Brain microvascular endothelial cell (primary cell): ENCODE data around the gene LGR5.

ENCODE experiments used
- DNase-seq: peaks from one replicate; pipeline ENCODE4 v3.0.0-alpha.2; 2020
- H3K27ac ChIP-seq: fragments of 250-450 bp; sonication (Bioruptor Pico); 2 replicates; pipeline ENCODE4 v1.5.1; 2020; ENCODE audit warnings: mild to moderate bottlenecking, moderate library complexity
- H3K27me3 ChIP-seq: fragments of 250-450 bp; sonication (Bioruptor Pico); replicated peaks from 2 replicates; pipeline ENCODE4 v1.5.1; 2020; ENCODE audit warnings: mild to moderate bottlenecking
- H3K36me3 ChIP-seq: fragments of 250-450 bp; sonication (Bioruptor Pico); replicated peaks from 2 replicates; pipeline ENCODE4 v1.5.1; 2020; ENCODE audit warnings: mild to moderate bottlenecking
- H3K4me3 ChIP-seq: 2 replicates; pipeline ENCODE4 v1.5.1; 2011; ENCODE audit warnings: low read depth, mild to moderate bottlenecking, control low read depth, low read length, moderate library complexity
- in situ Hi-C: cut with HindIII; loops from 2 replicates; pipeline ENCODE4 v1.10.0; 2017; ENCODE audit warnings: low sequenced_read_pairs, low pct_ligation_motif_present
- TF ChIP-seq, protein P1 (sequence below): IDR thresholded peaks from 2 replicates; pipeline ENCODE4 v1.5.1; 2011; ENCODE audit warnings: low read depth, mild to moderate bottlenecking, moderate library complexity, low read length, control low read depth, inconsistent platforms; ENCODE audit errors: missing control alignments

LGR5 gene

DNA sequence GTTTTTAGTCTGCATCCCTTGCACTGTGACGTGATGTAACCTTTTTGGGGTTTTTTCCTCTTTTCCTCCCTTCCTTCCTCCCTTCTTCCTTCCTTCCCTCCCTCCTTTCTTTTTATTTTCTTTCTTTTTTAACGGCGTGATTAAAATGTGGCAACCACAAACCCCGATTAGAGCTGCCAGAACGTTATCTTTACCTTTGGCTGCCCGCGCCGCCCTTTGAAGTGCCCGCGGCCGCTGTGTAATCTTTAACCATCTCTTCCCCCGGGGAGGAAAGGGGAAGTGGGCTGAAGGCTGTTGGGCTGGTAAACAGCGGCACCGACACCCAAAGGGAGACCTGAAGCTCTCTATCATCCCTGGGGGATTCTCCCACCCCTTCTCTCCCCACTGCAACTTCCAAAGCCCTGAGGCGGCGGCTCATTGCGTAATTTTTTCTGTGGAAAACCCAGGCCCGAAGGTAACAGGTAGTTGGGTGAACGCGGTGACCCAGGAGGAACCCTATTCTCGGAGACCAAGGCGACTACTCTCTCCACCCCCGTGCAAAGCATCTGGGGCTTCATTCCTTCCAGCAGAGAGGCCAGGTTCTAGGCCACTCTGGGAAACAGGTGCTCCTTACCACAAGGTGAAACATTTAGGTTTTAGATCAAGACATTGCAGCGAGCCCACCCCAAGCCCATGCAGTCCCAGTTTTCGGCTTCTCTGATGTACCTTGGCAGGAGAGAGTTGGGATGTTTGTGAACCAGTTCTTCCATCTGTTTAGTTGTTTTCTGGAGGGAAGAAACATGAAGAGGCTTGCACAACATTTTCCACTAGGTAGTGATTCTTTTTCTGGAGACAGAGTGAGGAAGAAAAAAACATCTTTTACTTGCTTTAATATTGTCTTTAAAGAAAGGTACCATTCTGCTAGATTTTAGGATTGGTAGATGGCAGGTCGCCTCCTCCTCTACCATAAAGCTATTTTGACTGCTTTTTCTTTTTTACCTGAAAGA, 1.5 kb downstream of the LGR5 start:
- DNase-seq: no peak
- Histone ChIP-seq H3K36me3 (no peaks in the 10 kb centered on the region), H3K27me3 (peaks cover 46% of the 10 kb centered on the region), H3K4me3 (peak overlapping the region; percentile 57), H3K27ac (no peak overlapping the region)
- TF ChIP-seq, protein P1, sequence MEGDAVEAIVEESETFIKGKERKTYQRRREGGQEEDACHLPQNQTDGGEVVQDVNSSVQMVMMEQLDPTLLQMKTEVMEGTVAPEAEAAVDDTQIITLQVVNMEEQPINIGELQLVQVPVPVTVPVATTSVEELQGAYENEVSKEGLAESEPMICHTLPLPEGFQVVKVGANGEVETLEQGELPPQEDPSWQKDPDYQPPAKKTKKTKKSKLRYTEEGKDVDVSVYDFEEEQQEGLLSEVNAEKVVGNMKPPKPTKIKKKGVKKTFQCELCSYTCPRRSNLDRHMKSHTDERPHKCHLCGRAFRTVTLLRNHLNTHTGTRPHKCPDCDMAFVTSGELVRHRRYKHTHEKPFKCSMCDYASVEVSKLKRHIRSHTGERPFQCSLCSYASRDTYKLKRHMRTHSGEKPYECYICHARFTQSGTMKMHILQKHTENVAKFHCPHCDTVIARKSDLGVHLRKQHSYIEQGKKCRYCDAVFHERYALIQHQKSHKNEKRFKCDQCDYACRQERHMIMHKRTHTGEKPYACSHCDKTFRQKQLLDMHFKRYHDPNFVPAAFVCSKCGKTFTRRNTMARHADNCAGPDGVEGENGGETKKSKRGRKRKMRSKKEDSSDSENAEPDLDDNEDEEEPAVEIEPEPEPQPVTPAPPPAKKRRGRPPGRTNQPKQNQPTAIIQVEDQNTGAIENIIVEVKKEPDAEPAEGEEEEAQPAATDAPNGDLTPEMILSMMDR: no peak
- in situ Hi-C loops: no loop called here

DNA sequence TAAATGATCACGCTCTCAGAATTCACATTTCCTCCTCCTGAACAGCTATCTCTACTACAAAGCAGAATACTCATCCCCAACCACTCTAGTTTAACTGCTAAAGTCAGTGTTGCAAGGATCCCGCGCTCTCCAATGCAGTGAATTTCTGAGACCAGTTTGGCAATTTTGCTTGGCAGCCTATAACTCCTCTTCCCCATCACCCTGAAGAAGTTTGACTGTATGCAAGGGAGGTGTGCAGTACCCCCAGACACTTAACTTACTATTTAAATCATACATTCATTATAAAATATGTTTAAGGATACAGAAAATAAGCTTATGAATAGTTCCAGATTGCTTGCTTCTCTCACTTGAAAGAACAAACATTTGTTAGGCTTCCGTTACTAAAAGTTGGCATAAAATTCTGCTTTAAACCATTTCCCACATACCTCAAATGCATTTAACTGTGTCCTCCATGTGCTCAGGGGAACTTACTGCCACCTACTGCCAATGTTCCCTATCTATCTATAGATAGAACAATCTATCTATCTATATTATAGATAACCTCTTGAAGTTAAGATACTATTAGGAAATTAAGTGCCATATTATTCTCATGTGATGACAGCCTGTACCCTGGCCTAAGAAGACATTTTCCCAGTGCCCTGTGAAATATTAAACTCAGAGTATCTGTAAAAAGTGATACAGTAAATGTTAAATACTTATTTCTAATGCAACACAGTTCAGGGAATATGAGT, 2.4 kb downstream of the LGR5 start:
- H3K4me3 ChIP-seq: no peak overlapping the region
- no peak overlapping the region for H3K27ac ChIP-seq
- peaks cover 46% of the 10 kb centered on the region for H3K27me3 ChIP-seq
- TF ChIP-seq, protein P1: no peak
- no peak for DNase-seq
- in situ Hi-C loops: no loop called here
- no peaks in the 10 kb centered on the region for H3K36me3 ChIP-seq

DNA sequence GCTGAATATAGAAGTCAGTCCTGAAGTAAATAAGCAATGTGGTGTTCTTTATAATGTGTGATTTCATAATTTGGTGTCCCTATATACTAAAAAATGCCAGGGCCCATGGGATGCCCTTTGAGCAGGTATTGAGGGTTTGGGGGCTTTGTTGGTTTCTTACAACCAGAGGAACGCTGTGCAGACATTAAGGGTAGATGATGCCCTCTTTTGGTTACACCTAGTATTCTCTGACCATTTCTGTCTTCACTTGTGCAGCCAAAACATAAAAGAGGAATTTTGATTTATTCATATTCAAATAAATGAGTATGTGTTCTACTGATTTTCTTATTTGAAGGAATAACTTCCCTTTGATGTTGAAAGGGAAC, 3.0 kb downstream of the LGR5 start:
- DNase-seq: no peak
- H3K27me3 ChIP-seq: peaks cover 46% of the 10 kb centered on the region
- no peaks in the 10 kb centered on the region for H3K36me3 ChIP-seq
- TF ChIP-seq, protein P1: no peak
- no peak overlapping the region for H3K4me3 ChIP-seq
- in situ Hi-C loops: no loop called here
- no peak overlapping the region for H3K27ac ChIP-seq

DNA sequence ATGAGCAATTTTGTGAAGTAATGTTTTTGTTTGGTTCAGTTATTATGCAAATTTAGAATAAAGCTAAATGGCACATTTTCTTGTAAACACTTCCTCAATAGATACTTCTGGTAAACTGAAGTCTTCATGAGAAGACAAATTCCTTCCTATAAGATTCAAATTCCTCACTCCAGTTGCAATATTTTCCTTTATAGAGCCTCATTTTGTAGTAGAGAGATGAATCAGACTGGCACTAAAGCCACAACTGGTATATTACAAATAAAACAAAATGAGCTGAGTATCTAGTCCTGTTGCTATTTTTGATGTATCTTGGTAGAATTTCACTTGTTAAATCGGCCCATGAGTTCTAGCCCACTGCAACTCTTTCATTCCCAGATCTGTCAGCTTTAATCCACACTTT, 5.5 kb downstream of the LGR5 start:
- no peak overlapping the region for H3K27ac ChIP-seq
- no peak for DNase-seq
- H3K27me3 ChIP-seq: peaks cover 34% of the 10 kb centered on the region
- in situ Hi-C loops: no loop called here
- TF ChIP-seq, protein P1: no peak
- no peaks in the 10 kb centered on the region for H3K36me3 ChIP-seq
- H3K4me3 ChIP-seq: no peak overlapping the region

DNA sequence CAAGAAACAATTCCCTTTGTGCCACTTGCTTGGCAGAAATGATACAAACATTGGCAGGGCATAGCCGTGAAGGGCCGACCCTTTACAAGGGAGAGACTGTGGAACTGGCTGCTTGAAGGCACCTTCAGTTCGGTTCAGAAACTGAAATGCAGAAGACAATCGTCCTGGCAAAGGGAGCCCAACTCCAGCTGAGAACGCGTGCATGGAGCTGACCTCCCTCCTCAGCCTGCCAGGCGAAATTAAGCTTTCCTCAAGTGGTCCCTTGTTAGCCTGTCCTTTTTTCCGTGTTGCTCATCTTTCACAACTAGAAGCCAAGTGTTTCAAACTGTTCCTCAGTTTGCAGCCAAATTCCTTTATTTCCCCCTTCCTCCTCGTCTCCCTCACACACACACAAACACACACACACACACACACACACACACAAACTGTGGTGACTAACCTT, 8.1 kb downstream of the LGR5 start:
- no peak for DNase-seq
- Histone ChIP-seq H3K36me3 (no peaks in the 10 kb centered on the region), H3K4me3 (no peak overlapping the region), H3K27ac (no peak overlapping the region), H3K27me3 (peaks cover 10% of the 10 kb centered on the region)
- TF ChIP-seq, protein P1: no peak
- in situ Hi-C loops: no loop called here
